H9 (cell line): ENCODE measurements around the gene BCAR3. TPM values are rescaled to one million over a fixed set of nuclear protein-coding genes. Genes with fewer than 3 reads are reported as not detected.

ENCODE experiments used
- DNase-seq: peaks from one replicate; pipeline ENCODE4 v3.0.0-alpha.2; 2017
- H2AFZ ChIP-seq: one replicate; pipeline ENCODE4 v1.6.1; 2013; ENCODE audit warnings: mild to moderate bottlenecking, low read length, control low read depth, moderate library complexity
- H2AK5ac ChIP-seq: 2 replicates; pipeline ENCODE4 v1.6.1; 2013; ENCODE audit warnings: low read length, control low read depth, mixed read lengths; ENCODE audit not compliant: insufficient read length
- H2BK120ac ChIP-seq: one replicate; pipeline ENCODE4 v1.6.1; 2013; ENCODE audit warnings: low read depth, mild to moderate bottlenecking, low read length, control low read depth, inconsistent platforms; ENCODE audit not compliant: poor library complexity, severe bottlenecking
- H2BK12ac ChIP-seq: 2 replicates; pipeline ENCODE4 v1.6.1; 2013; ENCODE audit warnings: low read length, control low read depth, mixed read lengths, low read depth; ENCODE audit not compliant: insufficient read length
- H2BK15ac ChIP-seq: 2 replicates; pipeline ENCODE4 v1.6.1; 2013; ENCODE audit warnings: low read depth, low read length, control low read depth
- H2BK20ac ChIP-seq: one replicate; pipeline ENCODE4 v1.6.1; 2013; ENCODE audit warnings: low read depth, mild to moderate bottlenecking, low read length, control low read depth, inconsistent platforms; ENCODE audit not compliant: poor library complexity, severe bottlenecking
- H2BK5ac ChIP-seq: 2 replicates; pipeline ENCODE4 v1.6.1; 2013; ENCODE audit warnings: low read length, control low read depth, mixed read lengths; ENCODE audit not compliant: insufficient read length
- H3K14ac ChIP-seq: 2 replicates; pipeline ENCODE4 v1.6.1; 2013; ENCODE audit warnings: low read length, control low read depth; ENCODE audit not compliant: insufficient read depth
- H3K18ac ChIP-seq: 2 replicates; pipeline ENCODE4 v1.6.1; 2013; ENCODE audit warnings: low read depth, mild to moderate bottlenecking, mixed read lengths, low read length, control low read depth; ENCODE audit not compliant: insufficient read length
- H3K23ac ChIP-seq: 2 replicates; pipeline ENCODE4 v1.6.1; 2013; ENCODE audit warnings: low read length, control low read depth, mixed read lengths, low read depth; ENCODE audit not compliant: insufficient read length
- H3K23me2 ChIP-seq: 2 replicates; pipeline ENCODE4 v1.6.1; 2013; ENCODE audit warnings: low read depth, mild to moderate bottlenecking, mixed read lengths, low read length, control low read depth; ENCODE audit not compliant: insufficient read length, poor library complexity, severe bottlenecking
- H3K27ac ChIP-seq: 2 replicates; pipeline ENCODE4 v1.5.1; 2013; ENCODE audit warnings: low read length, control low read depth, mixed read lengths, low read depth; ENCODE audit not compliant: insufficient read length
- H3K27me3 ChIP-seq: 2 replicates; pipeline ENCODE4 v1.6.1; 2013; ENCODE audit warnings: low read length, control low read depth, inconsistent platforms; ENCODE audit not compliant: insufficient read depth
- H3K4ac ChIP-seq: 2 replicates; pipeline ENCODE4 v1.6.1; 2013; ENCODE audit warnings: low read depth, mild to moderate bottlenecking, control low read depth, inconsistent platforms, low read length, moderate library complexity
- H3K4me1 ChIP-seq: 2 replicates; pipeline ENCODE4 v1.6.1; 2013; ENCODE audit warnings: low read length, control low read depth, inconsistent platforms; ENCODE audit not compliant: insufficient read depth
- H3K4me2 ChIP-seq: 2 replicates; pipeline ENCODE4 v1.6.1; 2013; ENCODE audit warnings: low read length, control low read depth, mixed read lengths; ENCODE audit not compliant: insufficient read length, insufficient read depth
- H3K56ac ChIP-seq: 2 replicates; pipeline ENCODE4 v1.6.1; 2013; ENCODE audit warnings: low read depth, mild to moderate bottlenecking, mixed read lengths, low read length, control low read depth; ENCODE audit not compliant: insufficient read length
- H3K79me1 ChIP-seq: 2 replicates; pipeline ENCODE4 v1.6.1; 2013; ENCODE audit warnings: low read depth, mild to moderate bottlenecking, moderate library complexity, low read length, control low read depth, inconsistent platforms; ENCODE audit not compliant: insufficient read depth, poor library complexity, severe bottlenecking
- H3K79me2 ChIP-seq: 2 replicates; pipeline ENCODE4 v1.6.1; 2013; ENCODE audit warnings: low read length, control low read depth, inconsistent platforms; ENCODE audit not compliant: insufficient read depth
- H3K9ac ChIP-seq: 2 replicates; pipeline ENCODE4 v1.6.1; 2013; ENCODE audit warnings: low read length, control low read depth, mixed read lengths; ENCODE audit not compliant: insufficient read length; ENCODE audit errors: extremely low read depth
- H3K9me3 ChIP-seq: one replicate; pipeline ENCODE4 v1.6.1; 2013; ENCODE audit warnings: low read depth, low read length, inconsistent platforms; ENCODE audit not compliant: control insufficient read depth
- H3T11ph ChIP-seq: one replicate; pipeline ENCODE4 v1.6.1; 2013; ENCODE audit warnings: mild to moderate bottlenecking, low read length, control low read depth, inconsistent platforms
- H4K20me1 ChIP-seq: one replicate; pipeline ENCODE4 v1.6.1; 2013; ENCODE audit not compliant: control insufficient read depth, insufficient read length, insufficient read depth
- H4K5ac ChIP-seq: 2 replicates; pipeline ENCODE4 v1.6.1; 2013; ENCODE audit warnings: low read depth, mild to moderate bottlenecking, mixed read lengths, low read length, control low read depth; ENCODE audit not compliant: insufficient read length
- H4K8ac ChIP-seq: replicated peaks from 2 replicates; pipeline ENCODE4 v1.6.1; 2013; ENCODE audit warnings: low read length, control low read depth, mixed read lengths, low read depth; ENCODE audit not compliant: insufficient read length
- H4K91ac ChIP-seq: 2 replicates; pipeline ENCODE4 v1.6.1; 2013; ENCODE audit warnings: low read depth, mild to moderate bottlenecking, moderate library complexity, mixed read lengths, low read length, control low read depth; ENCODE audit not compliant: insufficient read length
- H3K27ac Mint-ChIP-seq, 3 experiments: 2 replicates in 2 of 3; 3 replicates in 1 of 3; pipeline ENCODE4 v1.8.0; 2020 to 2021; ENCODE audit warnings: mixed read lengths in 3 of 3, mild to moderate bottlenecking in 1 of 3, moderate library complexity in 1 of 3
- H3K27me3 Mint-ChIP-seq: 2 replicates; pipeline ENCODE4 v1.8.0; 2021; ENCODE audit warnings: low read depth, mild to moderate bottlenecking, moderate library complexity, mixed read lengths
- H3K36me3 Mint-ChIP-seq, 3 experiments: 2 replicates in 2 of 3; 3 replicates in 1 of 3; pipeline ENCODE4 v1.8.0; 2020 to 2021; ENCODE audit warnings: low read depth in 3 of 3, mixed read lengths in 3 of 3; ENCODE audit not compliant: insufficient read depth in 1 of 3
- H3K4me1 Mint-ChIP-seq, 2 experiments: 2 replicates each; pipeline ENCODE4 v1.8.0; 2020; ENCODE audit warnings: mixed read lengths in 2 of 2
- H3K4me3 Mint-ChIP-seq, 2 experiments: 2 replicates in 1 of 2; 3 replicates in 1 of 2; pipeline ENCODE4 v1.8.0; 2020 to 2021; ENCODE audit warnings: mild to moderate bottlenecking in 2 of 2, mixed read lengths in 2 of 2, moderate library complexity in 1 of 2
- H3K9me3 Mint-ChIP-seq, 2 experiments: 2 replicates in 1 of 2; 3 replicates in 1 of 2; pipeline ENCODE4 v1.8.0; 2020; ENCODE audit warnings: mild to moderate bottlenecking in 2 of 2, mixed read lengths in 2 of 2, moderate library complexity in 1 of 2
- CTCF ChIP-seq: fragments of 200-600 bp; sonication (generic); conservative IDR thresholded peaks from 3 replicates; pipeline ENCODE4 v1.8.0; 2021; ENCODE audit warnings: antibody characterized with exemption, mild to moderate bottlenecking
- WGBS: extraction: QIAGEN DNeasy Blood & Tissue Kit; methylation state at CpG from one replicate; pipeline ENCODE4 v1.1.7; 2013; ENCODE audit warnings: missing lambda C conversion rate, low lambda C conversion rate, mixed read lengths; ENCODE audit not compliant: insufficient read length; ENCODE audit errors: extremely low coverage; 5-methylcytosine and 5-hydroxymethylcytosine counted together
- total RNA-seq: library from RNA; stranded (reverse); gene quantifications from 2 replicates; pipeline ENCODE4 v1.2.1, GENCODE V29; 2021

The BCAR3 gene
- total RNA-seq, 1 experiment from 2014 or later, result 4.9 TPM

DNA sequence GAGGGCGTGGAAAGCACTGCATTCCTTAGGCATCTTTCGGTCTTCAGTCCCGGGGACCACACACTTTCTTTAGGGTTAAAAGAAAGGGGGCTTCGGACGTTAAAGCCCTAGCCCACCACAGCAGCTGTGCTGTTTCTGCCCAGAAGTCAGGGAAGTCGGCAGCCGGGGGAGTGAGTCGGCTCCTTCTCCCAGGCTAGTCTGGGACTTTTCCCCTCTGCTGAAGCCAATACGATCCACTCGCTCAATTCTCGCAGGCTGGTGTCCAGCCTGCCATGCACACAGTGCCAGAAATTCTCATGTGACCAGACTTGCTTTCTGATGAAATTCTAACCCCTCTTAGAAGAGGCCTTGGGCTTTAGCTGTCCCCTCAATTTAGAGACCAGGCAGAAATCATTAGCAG, 67.7 kb downstream of the BCAR3 start:
- Histone ChIP-seq H3K27me3 (no peaks in the 10 kb centered on the region), H3K4ac (no peak overlapping the region), H2BK20ac (no peak overlapping the region), H4K8ac (no peak overlapping the region), H4K5ac (no peak overlapping the region), H3K56ac (no peak overlapping the region), H2BK5ac (no peak overlapping the region), H3K9me3 (no peaks in the 10 kb centered on the region), H4K91ac (no peak overlapping the region), H3K23me2 (no peaks in the 10 kb centered on the region), H3K79me1 (no peaks in the 10 kb centered on the region), H3K9ac (no peak overlapping the region), H2BK120ac (no peak overlapping the region), H3K18ac (no peak overlapping the region), H2BK15ac (no peak overlapping the region), H3K79me2 (no peaks in the 10 kb centered on the region), H3K4me1 (peaks cover 30% of the 10 kb centered on the region), H3K4me2 (no peak overlapping the region), H3K23ac (no peak overlapping the region), H3K27ac (no peak overlapping the region), H2BK12ac (no peak overlapping the region), H2AFZ (no peak overlapping the region), H3T11ph (no peak overlapping the region), H2AK5ac (no peak overlapping the region), H3K14ac (no peak overlapping the region), H4K20me1 (no peaks in the 10 kb centered on the region)
- peak overlapping the region; percentile 29 to 89 (median 59); a peak in 4 of 7 replicates for H3K27ac Mint-ChIP-seq
- peaks cover 68% of the 10 kb centered on the region in 2 experiments for H3K4me1 Mint-ChIP-seq
- WGBS, result no CpG with 5 or more reads among the region's 11 CpGs
- no peaks in the 10 kb centered on the region for H3K36me3 Mint-ChIP-seq
- no peak for TF ChIP-seq CTCF
- H3K27me3 Mint-ChIP-seq, result no peaks in the 10 kb centered on the region
- no peaks in the 10 kb centered on the region for H3K9me3 Mint-ChIP-seq
- no peak overlapping the region for H3K4me3 Mint-ChIP-seq
- no peak for DNase-seq
